A172 (cell line): Measurements from ENCODE around the gene PRPH. TPM values are rescaled to one million over a fixed set of nuclear protein-coding genes. Genes with fewer than 3 reads are reported as not detected.
A peak's percentile ranks its signal among the peaks of the same experiment; 100 is the strongest.

ENCODE experiments used
- DNase-seq: peaks from one replicate; pipeline ENCODE4 v3.0.0-alpha.2; 2015; ENCODE audit warnings: low spot score
- total RNA-seq: library from RNA; depleted of rRNA; stranded (reverse); fragments of >200 nt; shearing (Covaris generic); gene quantifications from 2 replicates; pipeline ENCODE4 v1.2.3, GENCODE V29; 2014; rRNA removed

The PRPH gene
- total RNA-seq, 1 experiment from 2014 or later, result 4.6 TPM

GRCh38 chr12:49345825-49346658 is 51.1 kb downstream of the PRPH start:
- no peak for DNase-seq

DNA sequence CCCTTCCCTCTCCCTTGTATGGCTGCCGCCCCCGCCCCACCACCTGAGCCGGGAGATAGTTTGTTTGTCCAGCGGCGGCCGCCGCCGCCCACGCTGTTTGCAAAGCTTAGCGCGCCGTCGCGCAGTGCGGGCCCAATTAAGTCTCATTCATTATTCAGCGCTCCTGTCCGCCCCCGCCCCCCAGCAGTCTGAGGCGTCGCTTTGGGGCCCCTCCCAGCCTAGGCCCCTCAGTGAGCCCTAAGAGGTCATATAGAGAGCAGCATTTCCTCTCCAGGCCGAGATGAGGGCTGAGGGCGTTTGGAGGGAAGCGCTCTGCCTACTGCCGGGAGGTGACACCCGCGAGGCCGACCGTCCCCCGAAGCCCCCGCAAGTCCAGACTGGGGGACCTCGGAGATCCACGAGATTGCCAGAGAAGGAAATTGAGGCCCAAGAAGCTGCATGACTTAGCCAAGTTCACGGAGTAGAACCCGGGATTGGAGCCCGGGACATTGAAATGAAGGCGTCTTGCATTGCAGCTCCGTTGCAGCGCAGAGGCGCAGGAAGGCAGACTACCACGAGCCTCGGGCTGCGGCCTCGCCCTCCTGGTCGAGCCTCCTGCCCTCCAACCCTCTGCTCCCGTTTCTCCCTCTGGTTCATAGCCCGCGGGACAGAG is 51.8 kb downstream of the PRPH start, which contains the start of gene DNAJC22:
TSS of gene DNAJC22 (plus strand) at position 230 of the 652 bp plus-strand sequence. CDS start 1,985 bp downstream, outside the sequence.
- DNase-seq, result no peak

GRCh38 chr12:49347311-49348193 is 52.6 kb downstream of the PRPH start:
- DNase-seq, result peak; percentile 84

Other genes starting within 250 kb of the PRPH start
- gene KMT2D, start 234.4 kb upstream of the PRPH start, total RNA-seq, result 17.2 and 41.4 TPM in 2 replicates
- 1.2 and 8.0 TPM in 2 replicates for gene RHEBL1, start 225.2 kb upstream of the PRPH start, total RNA-seq
- not detected in 2 replicates for gene DHH, start 200.3 kb upstream of the PRPH start, total RNA-seq
- 16.4 and 21.4 TPM in 2 replicates for gene LMBR1L, start 184.3 kb upstream of the PRPH start, total RNA-seq
- gene TUBA1B, start 163.8 kb upstream of the PRPH start, total RNA-seq, result 2,613 and 2,957 TPM in 2 replicates
- gene TUBA1A, start 106.1 kb upstream of the PRPH start, total RNA-seq, result 884 and 1,296 TPM in 2 replicates
- 1,111 and 1,563 TPM in 2 replicates for gene TUBA1C, start 30.1 kb upstream of the PRPH start, total RNA-seq
- gene TROAP, start 28.1 kb downstream of the PRPH start, total RNA-seq, result 38.2 and 45.4 TPM in 2 replicates
- gene C1QL4, start 42.0 kb downstream of the PRPH start, total RNA-seq, result 2.3 and 4.4 TPM in 2 replicates
- 12.6 and 13.1 TPM in 2 replicates for gene DNAJC22, start 51.7 kb downstream of the PRPH start, total RNA-seq
- 23.8 and 30.6 TPM in 2 replicates for gene SPATS2, start 72.3 kb downstream of the PRPH start, total RNA-seq
- gene KCNH3, start 243.9 kb downstream of the PRPH start, total RNA-seq, result 5.4 and 7.1 TPM in 2 replicates